NCI-H82 treated with DMSO at 0.1 percent for 48 hours (cell line): ENCODE measurements around the gene MSMP.

Experiments
- DNase-seq: peaks from one replicate; lab custom pipeline; 2025; ENCODE audit not compliant: unreplicated experiment; lab: John Stamatoyannopoulos, UW

Gene MSMP

GRCh38 chr9:35771534-35771933 lies 17.5 kb upstream of the MSMP start:
- DNase-seq = peak; percentile 37

GRCh38 chr9:35771075-35771433 lies 17.0 kb upstream of the MSMP start:
- DNase-seq = no peak

- DNase-seq = no peak
Observed at GRCh38 chr9:35769763-35770162, 15.7 kb upstream of the MSMP start.

- no peak for DNase-seq
Observed at GRCh38 chr9:35767458-35767857, 13.4 kb upstream of the MSMP start.

GRCh38 chr9:35766997-35767396 lies 12.9 kb upstream of the MSMP start:
- no peak for DNase-seq

- DNase-seq = no peak
Observed at GRCh38 chr9:35763803-35764202, 9.7 kb upstream of the MSMP start.

GRCh38 chr9:35763181-35763580 lies 9.1 kb upstream of the MSMP start:
- DNase-seq = no peak

GRCh38 chr9:35760651-35761050 lies 6.6 kb upstream of the MSMP start:
- no peak for DNase-seq

- no peak for DNase-seq
Observed at GRCh38 chr9:35759795-35760194, 5.7 kb upstream of the MSMP start.

- no peak for DNase-seq
Observed at GRCh38 chr9:35758475-35759050, 4.5 kb upstream of the MSMP start.

GRCh38 chr9:35757892-35758275 lies 3.8 kb upstream of the MSMP start:
- DNase-seq = no peak

GRCh38 chr9:35757226-35757891 lies 3.3 kb upstream of the MSMP start:
- DNase-seq = no peak

- no peak for DNase-seq
Observed at GRCh38 chr9:35756275-35757225, 2.5 kb upstream of the MSMP start.

- DNase-seq = no peak
Observed at GRCh38 chr9:35755071-35755470, 995 bp upstream of the MSMP start.

- no peak for DNase-seq
Observed at GRCh38 chr9:35753466-35753865, 610 bp downstream of the MSMP start.

- no peak for DNase-seq
Observed at GRCh38 chr9:35750256-35750531, 3.9 kb downstream of the MSMP start.

GRCh38 chr9:35749515-35750255 lies 4.4 kb downstream of the MSMP start:
- no peak for DNase-seq

- no peak for DNase-seq
Observed at GRCh38 chr9:35748858-35749514, 5.1 kb downstream of the MSMP start, which contains the start of the genes GBA2 and RGP1. GBA2 (minus strand) TSS chr9:35749228; CDS start chr9:35748704, 524 bp downstream. RGP1 (plus strand) TSS chr9:35749287; CDS start chr9:35749756, 469 bp downstream.

- DNase-seq = no peak
Observed at GRCh38 chr9:35748242-35748857, 5.7 kb downstream of the MSMP start.

GRCh38 chr9:35746583-35746982 lies 7.5 kb downstream of the MSMP start:
- no peak for DNase-seq
